ENCODE results near the gene ITGAD. TPM values are rescaled to one million over a fixed set of nuclear protein-coding genes. Genes with fewer than 3 reads are reported as not detected.

ITGAD gene
- polyA plus RNA-seq, 2 of the 4 experiments (the other 2 are of a cell fraction) = not detected

- ChIA-PET POLR2A (interaction anchor here (0.6 to 1.4 kb wide), 3 partner anchors 12 to 418 kb away, joined by 3 to 8 read pairs (median 4); partner anchors contain the start of genes KAT8 and ZNF267), CTCF (interaction anchor here (0.8 to 7.9 kb wide), 4 partner anchors 12 to 478 kb away, joined by 3 to 52 read pairs (median 8); partner anchors contain the start of gene ZNF843)
- FAIRE-seq = no peak
- ATAC-seq = no peak
- DNase-seq (ENCODE audit: low read depth in 1 of 2, low spot score in 1 of 2) = peak in 1 of 2 experiments; percentile 43
- TF ChIP-seq USF2 (IDR thresholded peaks at IDR 0.05) (no peak), MAFK (IDR thresholded peaks at IDR 0.05; ENCODE audit: partially characterized antibody) (peak; percentile 7), PHF8 (IDR thresholded peaks at IDR 0.05; ENCODE audit: borderline replicate concordance, low read depth) (no peak), EP300 (IDR thresholded peaks at IDR 0.05) (no peak), POLR2A (IDR thresholded peaks at IDR 0.05; ENCODE audit: low read length) (peak; percentile 20; the same call in 1 of the 2 replicates), ELK1 (IDR thresholded peaks at IDR 0.05; ENCODE audit: low read depth, low read length) (no peak), CHD2 (IDR thresholded peaks at IDR 0.05; ENCODE audit: low read length, partially characterized antibody) (no peak), BHLHE40 (IDR thresholded peaks at IDR 0.05; ENCODE audit: low read depth, low read length) (no peak), CTCF (IDR thresholded peaks at IDR 0.05) (peak; percentile 25; the same call in 1 of the 3 replicates), ZNF302 (CRISPR knock-in tag; IDR thresholded peaks at IDR 0.05) (no peak)
- Histone ChIP-seq H3K4me2 (peak overlapping the region; percentile 24), H3K9me3 (no peaks in the 10 kb centered on the region), H3K4me3 (no peak overlapping the region), H3K27ac (peak overlapping the region in 1 of 2 experiments; percentile 14; a peak in 2 of 6 replicates), H3K4me1 (peaks cover 69% of the 10 kb centered on the region)
- WGBS (ENCODE audit: missing lambda C conversion rate) = 84% methylated on average over 17 of the region's 17 CpGs
Observed at GRCh38 chr16:31455601-31456314, 62.6 kb downstream of the ITGAD start.

GRCh38 chr16:31456988-31457360, 63.8 kb downstream of the ITGAD start:
- H3K4me2 ChIP-seq = peak overlapping the region; percentile 75
- FAIRE-seq (no peak), ATAC-seq (no peak), DNase-seq (ENCODE audit: low read depth in 1 of 2, low spot score in 1 of 2) (no peak)
- peak overlapping the region in 1 of 2 experiments; percentile 98; a peak in 2 of 6 replicates for H3K27ac ChIP-seq
- TF ChIP-seq CEBPB (IDR thresholded peaks at IDR 0.05) (no peak), REST (IDR thresholded peaks at IDR 0.05) (no peak), KDM5A (IDR thresholded peaks at IDR 0.05) (no peak), CBX8 (IDR thresholded peaks at IDR 0.05) (no peak), KDM1A (IDR thresholded peaks at IDR 0.05; ENCODE audit: low read depth) (no peak), NR3C1 (IDR thresholded peaks at IDR 0.05) (no peak), RNF2 (IDR thresholded peaks at IDR 0.05; ENCODE audit: borderline replicate concordance, low read depth) (no peak), CHD4 (IDR thresholded peaks at IDR 0.05; ENCODE audit: borderline replicate concordance) (no peak), TP53 (CRISPR knock-in tag; IDR thresholded peaks at IDR 0.05) (no peak), MAFK (IDR thresholded peaks at IDR 0.05; ENCODE audit: partially characterized antibody) (no peak), ZNF302 (CRISPR knock-in tag; IDR thresholded peaks at IDR 0.05) (no peak), E2F6 (IDR thresholded peaks at IDR 0.05; ENCODE audit: borderline replicate concordance, low read depth) (no peak)
- POLR2A ChIA-PET = interaction anchor here (1.4 to 4.0 kb wide), 3 partner anchors 256 to 340 kb away, joined by 3 to 16 read pairs (median 16); partner anchors contain the start of genes FUS and KAT8
- H3K4me1 ChIP-seq = peaks cover 61% of the 10 kb centered on the region
- no peak overlapping the region; the same call in 2 of the 3 replicates for H3K4me3 ChIP-seq
- no peaks in the 10 kb centered on the region for H3K9me3 ChIP-seq
- CTCF ChIA-PET = interaction anchor here (0.9 to 7.9 kb wide), 6 partner anchors 14 to 473 kb away, joined by 3 to 52 read pairs (median 4); partner anchors contain the start of genes PYCARD and ZNF843
- WGBS (ENCODE audit: missing lambda C conversion rate) = 96% methylated on average over 8 of the region's 8 CpGs
